Pancreas (tissue), 10 donors: ENCODE results near the gene WIPI1. TPM values are rescaled to one million over a fixed set of nuclear protein-coding genes. Genes with fewer than 3 reads are reported as not detected.
A peak's percentile ranks its signal among the peaks of the same experiment; 100 is the strongest.

Source experiments
- ATAC-seq, 4 donors: fragments of 200-7000 bp; cut with Tn5 transposase; one replicate each; pipeline versions ENCODE4 v1.8.0 to v1.9.1; 2020; ENCODE audit warnings: mild to moderate bottlenecking in 4 of 4, moderate library complexity in 4 of 4
- DNase-seq, 6 donors: peaks; one replicate each; pipeline ENCODE4 v3.0.0-alpha.2; 2020
- FAIRE-seq: peaks from 2 replicates; lab custom pipeline; 2012; peaks lifted over from hg19 to GRCh38; lab: Jason Lieb, UNC
- H3K27ac ChIP-seq, 4 donors: fragments of 200-600 bp; sonication (generic); 1 replicate in 3 of 4; 2 replicates in 1 of 4; pipeline versions ENCODE4 v1.5.0 to v1.8.0; 2020
- H3K27me3 ChIP-seq, 4 donors: fragments of 200-600 bp; one replicate each; pipeline ENCODE4 v1.8.0; 2021
- H3K36me3 ChIP-seq, 3 donors: fragments of 200-600 bp; sonication (generic) in 1 of 3; one replicate each; pipeline versions ENCODE4 v1.5.0 to v1.8.0; 2020 to 2021
- H3K4me1 ChIP-seq, 3 donors: fragments of 200-600 bp; one replicate each; pipeline ENCODE4 v1.8.0; 2021
- H3K4me3 ChIP-seq, 4 donors: fragments of 200-600 bp; sonication (generic) in 2 of 4; one replicate each; pipeline versions ENCODE4 v1.5.0 to v1.8.0; 2020 to 2021
- H3K9me3 ChIP-seq, 4 donors: fragments of 200-600 bp; one replicate each; pipeline ENCODE4 v1.8.0; 2021
- WGBS, 2 donors: extraction: QIAGEN DNeasy Blood & Tissue Kit; methylation state at CpG; one replicate each; pipeline ENCODE4 v1.1.7; 2013; 5-methylcytosine and 5-hydroxymethylcytosine counted together
- intact Hi-C, 3 donors: fragments of 100-400 bp; cut with DNase I; formaldehyde crosslinking; loops; one replicate each; pipeline versions ENCODE4 v1.11.1 to v1.14.2; 2022
- polyA plus RNA-seq, 2 donors: library from polyadenylated mRNA; stranded (reverse); fragments of 200-250 nt; gene quantifications; one replicate each; pipeline ENCODE4 v1.2.3, GENCODE V29; 2013
- total RNA-seq, 6 donors: library from RNA; stranded (reverse); fragmentation: NEBNext Ultra II Directional in 4 of 6; extraction: Animal tissue kit (Norgen Biotek cat#: 25700) in 4 of 6; gene quantifications; one replicate each; pipeline versions ENCODE4 v1.2.1 to v1.2.4, GENCODE V29; 2021 to 2023
- TF ChIP-seq, protein P1 (sequence below), 4 donors: fragments of 200-600 bp; sonication (generic) in 3 of 4; IDR thresholded peaks; one replicate each; pipeline versions ENCODE4 v1.5.0 to v1.8.0; 2021; ENCODE audit warnings: antibody characterized with exemption in 4 of 4
- donor health status: healthy with polysubstance abuse.
- donor health status: DM: no; HTN: no; CAD: no; lungs with moderate emphysema.
- donor health status: DM: no; HTN: no; CAD: no.
- donor health status: control.
- donor health status: control.
- donor health status: Bipolar disorder and iron deficiency.
- donor health status: DM: yes; HTN: yes; CAD: no.
- donor health status: DM: no; HTN: no; CAD: no.
- donor health status: DM: no; HTN: no; CAD: no.
- donor health status: DM: yes; HTN: yes; CAD: no.

The WIPI1 gene
- total and polyA plus RNA-seq, 8 donors = 14.0 to 32.2 (median 25.4) TPM

DNA sequence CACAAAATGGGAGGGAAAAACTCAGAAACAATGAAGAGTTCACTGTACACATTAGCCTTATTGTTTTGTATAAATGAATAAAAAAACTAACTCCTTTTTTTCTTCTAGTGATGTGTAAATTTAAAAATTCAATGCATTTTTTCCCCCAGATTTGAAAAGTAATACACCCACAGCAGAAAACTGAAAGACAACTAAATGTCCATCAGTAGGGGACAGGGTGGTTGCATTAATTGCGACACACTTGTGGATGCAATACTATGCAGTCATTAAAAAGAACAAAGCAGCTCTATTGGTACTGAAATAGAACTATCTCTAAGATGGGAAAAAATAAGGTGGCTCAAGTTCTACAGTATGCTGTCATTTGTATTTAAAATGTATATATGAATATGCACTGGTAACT, 13.7 kb upstream of the WIPI1 start:
- Histone ChIP-seq H3K4me3 (no peak overlapping the region), H3K27ac (no peak overlapping the region), H3K4me1 (peaks cover 5 to 8% (median 5%) of the 10 kb centered on the region in 3 donors), H3K36me3 (no peaks in the 10 kb centered on the region), H3K9me3 (no peaks in the 10 kb centered on the region), H3K27me3 (no peaks in the 10 kb centered on the region)
- intact Hi-C loops = no loop called here
- FAIRE-seq = no peak
- ATAC-seq = no peak
- WGBS, 2 donors = 89 to 93% methylated on average over 1 of the region's 1 CpG
- DNase-seq = no peak
- TF ChIP-seq, protein P1, sequence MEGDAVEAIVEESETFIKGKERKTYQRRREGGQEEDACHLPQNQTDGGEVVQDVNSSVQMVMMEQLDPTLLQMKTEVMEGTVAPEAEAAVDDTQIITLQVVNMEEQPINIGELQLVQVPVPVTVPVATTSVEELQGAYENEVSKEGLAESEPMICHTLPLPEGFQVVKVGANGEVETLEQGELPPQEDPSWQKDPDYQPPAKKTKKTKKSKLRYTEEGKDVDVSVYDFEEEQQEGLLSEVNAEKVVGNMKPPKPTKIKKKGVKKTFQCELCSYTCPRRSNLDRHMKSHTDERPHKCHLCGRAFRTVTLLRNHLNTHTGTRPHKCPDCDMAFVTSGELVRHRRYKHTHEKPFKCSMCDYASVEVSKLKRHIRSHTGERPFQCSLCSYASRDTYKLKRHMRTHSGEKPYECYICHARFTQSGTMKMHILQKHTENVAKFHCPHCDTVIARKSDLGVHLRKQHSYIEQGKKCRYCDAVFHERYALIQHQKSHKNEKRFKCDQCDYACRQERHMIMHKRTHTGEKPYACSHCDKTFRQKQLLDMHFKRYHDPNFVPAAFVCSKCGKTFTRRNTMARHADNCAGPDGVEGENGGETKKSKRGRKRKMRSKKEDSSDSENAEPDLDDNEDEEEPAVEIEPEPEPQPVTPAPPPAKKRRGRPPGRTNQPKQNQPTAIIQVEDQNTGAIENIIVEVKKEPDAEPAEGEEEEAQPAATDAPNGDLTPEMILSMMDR (IDR thresholded peaks at IDR 0.05) = no peak

DNA sequence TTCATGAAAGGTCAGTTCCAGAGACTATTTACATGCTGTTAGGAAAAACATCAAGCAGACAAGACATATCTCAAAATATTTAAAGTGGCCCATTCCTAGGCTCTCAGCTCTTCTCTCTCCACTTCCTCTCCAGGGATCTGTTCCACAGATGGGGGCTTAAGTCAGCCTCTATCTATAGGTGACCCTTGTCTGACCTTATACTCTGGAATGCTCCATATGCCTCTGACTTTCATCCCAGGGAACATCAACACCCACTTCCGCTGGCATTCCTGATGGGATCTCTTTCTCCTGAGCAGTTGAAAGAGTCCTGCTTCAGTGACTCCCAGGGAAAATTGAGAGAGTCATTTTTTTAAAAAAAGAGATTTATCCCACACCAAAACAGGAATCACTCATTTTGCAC, 11.5 kb upstream of the WIPI1 start:
- no peak overlapping the region for H3K27ac ChIP-seq
- TF ChIP-seq, protein P1 (IDR thresholded peaks at IDR 0.05) = no peak
- FAIRE-seq = no peak

DNA sequence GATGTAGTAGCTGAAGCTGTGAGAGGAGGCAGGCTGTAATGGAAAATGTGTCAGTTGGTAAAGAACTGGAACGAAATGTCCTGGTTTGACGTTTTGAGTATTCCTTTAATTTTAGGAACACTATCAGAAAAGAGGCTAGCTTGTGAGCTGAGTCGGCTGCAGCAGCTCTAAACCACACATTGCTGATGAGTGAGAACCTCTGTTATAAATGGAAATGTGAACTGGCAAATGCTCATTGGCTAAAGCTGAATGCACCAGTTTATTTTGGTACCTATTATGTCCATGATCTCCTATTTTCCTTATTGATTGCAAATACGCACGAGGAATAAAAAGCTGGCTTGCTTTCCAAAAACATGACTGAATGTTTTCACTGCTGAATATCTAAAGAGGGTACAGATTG, 11.0 kb upstream of the WIPI1 start:
- DNase-seq (no peak), ATAC-seq (no peak), FAIRE-seq (no peak)
- Histone ChIP-seq H3K4me3 (no peak overlapping the region), H3K36me3 (no peaks in the 10 kb centered on the region), H3K4me1 (peaks cover 0 to 4% (median 0%) of the 10 kb centered on the region in 3 donors), H3K27ac (no peak overlapping the region), H3K9me3 (no peaks in the 10 kb centered on the region), H3K27me3 (no peaks in the 10 kb centered on the region)
- intact Hi-C loops = loop anchor here in 2 of 3 donors (10.0 kb wide), 2 partner anchors 204 to 294 kb away; no protein-coding TSS in a partner anchor
- 35 to 52% methylated on average over 5 of the region's 5 CpGs for WGBS, 2 donors
- TF ChIP-seq, protein P1 (IDR thresholded peaks at IDR 0.05) = no peak

More for the DNA sequence above, 11.5 kb upstream of the WIPI1 start:
- 89 to 91% methylated on average over 1 of the region's 1 CpG for WGBS, 2 donors
- ATAC-seq = no peak
- intact Hi-C loops = loop anchor here in 2 of 3 donors (10.0 kb wide), 2 partner anchors 204 to 294 kb away; no protein-coding TSS in a partner anchor
- no peaks in the 10 kb centered on the region for H3K27me3 ChIP-seq
- H3K9me3 ChIP-seq = no peaks in the 10 kb centered on the region
- DNase-seq = no peak
- no peaks in the 10 kb centered on the region for H3K36me3 ChIP-seq
- peaks cover 0 to under 1% (median 0%) of the 10 kb centered on the region in 3 donors for H3K4me1 ChIP-seq
- no peak overlapping the region for H3K4me3 ChIP-seq

DNA sequence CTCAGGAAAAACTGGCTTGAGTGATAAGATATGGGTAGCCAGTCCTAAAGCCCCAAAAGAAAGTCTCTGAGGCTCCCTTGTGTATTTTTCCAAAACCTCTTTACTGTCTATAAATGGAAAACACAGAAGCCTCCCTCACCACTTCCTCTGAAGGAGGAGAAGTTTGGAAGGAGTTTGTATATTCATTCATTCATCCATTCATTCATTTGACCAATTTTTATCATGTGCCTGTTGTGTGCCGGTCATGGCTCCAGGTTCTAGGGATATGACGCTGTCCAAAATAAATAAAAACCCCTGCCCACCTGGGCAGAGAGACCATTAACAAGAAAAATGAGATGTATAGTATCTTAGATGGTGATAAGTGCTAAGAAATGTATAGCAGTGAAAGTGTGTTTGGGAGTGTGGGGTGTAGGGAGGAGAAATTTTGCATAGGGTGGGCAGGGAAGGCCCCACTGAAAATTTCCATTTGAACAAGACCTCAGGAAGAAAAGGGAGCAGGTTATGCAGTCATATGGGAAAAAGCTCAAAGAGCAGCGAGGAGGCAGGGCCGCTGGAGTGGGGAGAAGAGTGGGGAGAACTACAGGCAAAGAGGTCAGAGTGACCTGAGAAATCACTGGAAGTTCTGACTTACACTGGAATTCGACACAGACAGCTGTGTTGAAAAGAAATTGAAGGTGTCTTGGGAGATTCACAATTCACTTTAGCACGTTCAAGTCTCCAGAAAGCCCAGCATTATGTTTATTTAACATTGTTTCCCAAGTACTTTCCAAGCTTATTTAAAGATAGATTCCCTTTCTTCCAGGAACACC, 6.1 kb upstream of the WIPI1 start:
- no peaks in the 10 kb centered on the region for H3K9me3 ChIP-seq
- H3K27ac ChIP-seq = peak overlapping the region in 1 of 4 donors; percentile 44
- peaks cover 0 to 21% (median 0%) of the 10 kb centered on the region in 3 donors for H3K4me1 ChIP-seq
- intact Hi-C loops = loop anchor here in 2 of 3 donors (10.0 kb wide), 2 partner anchors 199 to 289 kb away; no protein-coding TSS in a partner anchor
- H3K27me3 ChIP-seq = no peaks in the 10 kb centered on the region
- TF ChIP-seq, protein P1 (IDR thresholded peaks at IDR 0.05) = no peak
- ATAC-seq (no peak), DNase-seq (no peak), FAIRE-seq (no peak)
- H3K36me3 ChIP-seq = no peaks in the 10 kb centered on the region
- WGBS, 2 donors = 33 to 38% methylated on average over 6 of the region's 6 CpGs
- no peak overlapping the region for H3K4me3 ChIP-seq
